Measurements from ENCODE around the gene PSMB5. TPM values are rescaled to one million over a fixed set of nuclear protein-coding genes. Genes with fewer than 3 reads are reported as not detected.
"Not testable (repeated sequence)": the region's sequence is repeated elsewhere in the genome, so short reads cannot be mapped to it uniquely, and the experiment has no call there.

The PSMB5 gene
- total and polyA plus RNA-seq, 8 donors: 114 to 199 (median 177) TPM

GRCh38 chr14:23021434-23021833, 13.3 kb downstream of the PSMB5 start:
- no peak overlapping the region for H3K27ac ChIP-seq
- no peak for DNase-seq
- H3K4me3 ChIP-seq: no peak overlapping the region
- peaks cover 0 to 11% of the 10 kb centered on the region in 2 donors for H3K4me1 ChIP-seq
- no peak for ATAC-seq
- intact Hi-C loops (cut with DNase I): no loop called here
- H3K27me3 ChIP-seq: no peaks in the 10 kb centered on the region
- H3K9me3 ChIP-seq: no peaks in the 10 kb centered on the region
- H3K36me3 ChIP-seq: peaks cover 0 to 23% of the 10 kb centered on the region in 2 donors
- TF ChIP-seq CTCF (IDR thresholded peaks at IDR 0.05): no peak

- H3K9me3 ChIP-seq: no peaks in the 10 kb centered on the region
- intact Hi-C loops (cut with DNase I): no loop called here
- no peak overlapping the region for H3K27ac ChIP-seq
- ATAC-seq (no peak), DNase-seq (no peak)
- no peaks in the 10 kb centered on the region for H3K27me3 ChIP-seq
- no peak for TF ChIP-seq CTCF (IDR thresholded peaks at IDR 0.05)
- H3K4me3 ChIP-seq: no peak overlapping the region
- H3K4me1 ChIP-seq: peaks cover 0 to 5% of the 10 kb centered on the region in 2 donors
- peaks cover 0 to 13% of the 10 kb centered on the region in 2 donors for H3K36me3 ChIP-seq
These were observed 14.3 kb downstream of the PSMB5 start for GRCh38 chr14:23020143-23021128.

GRCh38 chr14:23018107-23018506, 16.6 kb downstream of the PSMB5 start:
- no peak overlapping the region for H3K27ac ChIP-seq
- DNase-seq (no peak), ATAC-seq (no peak)
- no peaks in the 10 kb centered on the region for H3K27me3 ChIP-seq
- no peak overlapping the region for H3K4me3 ChIP-seq
- H3K9me3 ChIP-seq: no peaks in the 10 kb centered on the region
- H3K4me1 ChIP-seq: no peaks in the 10 kb centered on the region
- intact Hi-C loops (cut with DNase I): no loop called here
- TF ChIP-seq CTCF (IDR thresholded peaks at IDR 0.05): no peak
- no peaks in the 10 kb centered on the region for H3K36me3 ChIP-seq

- ATAC-seq (no peak), DNase-seq (no peak)
- H3K4me3 ChIP-seq: no peak overlapping the region
- H3K27ac ChIP-seq: no peak overlapping the region
- H3K4me1 ChIP-seq: no peaks in the 10 kb centered on the region
- H3K27me3 ChIP-seq: no peaks in the 10 kb centered on the region
- TF ChIP-seq CTCF (IDR thresholded peaks at IDR 0.05): no peak
- intact Hi-C loops (cut with DNase I): no loop called here
- no peaks in the 10 kb centered on the region for H3K9me3 ChIP-seq
- no peaks in the 10 kb centered on the region for H3K36me3 ChIP-seq
These were observed 17.6 kb downstream of the PSMB5 start for GRCh38 chr14:23017091-23017490.

- Histone ChIP-seq H3K36me3 (no peaks in the 10 kb centered on the region), H3K27me3 (no peaks in the 10 kb centered on the region), H3K4me3 (no peak overlapping the region), H3K4me1 (no peaks in the 10 kb centered on the region), H3K27ac (no peak overlapping the region), H3K9me3 (no peaks in the 10 kb centered on the region)
- intact Hi-C loops (cut with DNase I): no loop called here
- ATAC-seq (no peak), DNase-seq (no peak)
- no peak for TF ChIP-seq CTCF (IDR thresholded peaks at IDR 0.05)
These were observed 19.1 kb downstream of the PSMB5 start for GRCh38 chr14:23015618-23016017.

GRCh38 chr14:23013749-23014054, 21.0 kb downstream of the PSMB5 start:
- H3K9me3 ChIP-seq; H3K27me3 ChIP-seq; intact Hi-C loops (cut with DNase I); DNase-seq; H3K27ac ChIP-seq; H3K36me3 ChIP-seq; ATAC-seq; H3K4me1 ChIP-seq; H3K4me3 ChIP-seq: not testable (repeated sequence)

Measured in left lung (tissue), 10 donors.